H7 (cell line): ENCODE data around the gene EPS8L3. TPM values are rescaled to one million over a fixed set of nuclear protein-coding genes. Genes with fewer than 3 reads are reported as not detected.
"Not testable (repeated sequence)": the region's sequence is repeated elsewhere in the genome, so short reads cannot be mapped to it uniquely, and the experiment has no call there.

ENCODE experiments used
- DNase-seq: peaks from one replicate; pipeline ENCODE4 v3.0.0; 2012
- H3K27me3 ChIP-seq: 2 replicates; pipeline ENCODE4 v1.6.0; 2011; ENCODE audit warnings: mild to moderate bottlenecking, low read length; ENCODE audit not compliant: control insufficient read depth, insufficient read depth
- H3K36me3 ChIP-seq: replicated peaks from 2 replicates; pipeline ENCODE4 v1.5.1; 2011; ENCODE audit warnings: low read length; ENCODE audit not compliant: control insufficient read depth, insufficient read depth
- H3K4me3 ChIP-seq: 2 replicates; pipeline ENCODE4 v1.5.1; 2011; ENCODE audit warnings: low read depth, mild to moderate bottlenecking, control low read depth, low read length, moderate library complexity; ENCODE audit not compliant: insufficient read depth
- total RNA-seq: library from RNA; depleted of rRNA; stranded (reverse); fragments of >200 nt; shearing (Covaris generic); gene quantifications from 2 replicates; pipeline ENCODE4 v1.2.3, GENCODE V29; 2014

The EPS8L3 gene
- total RNA-seq, 1 experiment from 2014 or later = not detected

DNA sequence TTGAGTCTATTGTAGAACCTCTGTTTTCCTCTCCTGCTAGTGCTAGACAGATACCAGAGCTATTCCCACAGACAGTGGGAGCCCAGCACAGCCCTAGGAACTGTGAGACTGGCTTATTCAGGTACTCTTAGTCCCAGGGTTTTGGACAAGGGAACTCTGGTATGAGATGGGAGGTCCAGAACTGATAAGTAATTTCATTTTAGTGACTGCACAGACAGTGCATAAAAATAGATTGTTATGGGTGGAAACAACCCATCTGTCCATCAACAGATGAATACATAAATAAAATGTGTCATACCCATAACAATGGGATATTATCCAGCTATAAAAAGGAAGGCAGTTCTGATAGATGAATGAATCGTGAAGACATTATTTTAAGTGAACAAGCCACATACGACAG lies 9.0 kb downstream of the EPS8L3 start:
- Histone ChIP-seq H3K4me3 (no peak overlapping the region), H3K27me3 (no peaks in the 10 kb centered on the region; the same call in 1 of the 2 replicates), H3K36me3 (no peaks in the 10 kb centered on the region)
- DNase-seq = no peak

DNA sequence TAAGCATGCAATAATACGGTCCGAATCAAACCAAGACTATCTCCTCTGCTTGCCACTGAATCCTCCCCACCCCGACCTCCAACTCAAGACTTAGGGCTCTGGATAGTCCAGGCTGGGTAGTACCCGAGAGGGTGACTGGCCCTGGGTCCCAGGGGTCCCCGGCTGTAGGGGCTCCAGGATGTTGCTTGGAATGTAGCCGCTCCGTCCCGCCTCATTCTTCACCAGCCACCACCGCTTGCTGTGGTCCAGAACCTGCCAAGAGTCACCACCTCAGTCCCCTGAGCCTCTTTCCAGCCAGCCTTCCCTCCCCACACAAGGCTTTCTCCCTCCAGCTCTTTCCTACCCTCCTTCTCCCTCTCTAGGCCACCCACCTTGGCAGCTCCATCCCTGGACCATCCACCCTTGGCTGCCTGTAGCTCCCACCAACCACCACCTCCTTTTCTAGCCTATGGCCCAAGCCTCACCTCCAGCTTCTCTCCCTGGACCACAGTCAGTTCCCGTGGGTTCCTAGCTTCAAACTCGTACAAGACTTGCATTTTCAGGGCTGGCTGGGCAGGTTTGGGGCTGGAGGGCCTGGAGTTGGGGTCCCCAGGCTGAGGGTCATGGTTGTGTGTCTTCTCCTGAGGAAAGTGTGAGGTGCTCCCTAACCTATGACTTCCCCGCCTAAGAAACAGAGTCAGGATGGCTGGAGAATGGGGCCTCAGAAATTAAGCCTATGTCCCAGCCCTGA lies 12.0 kb downstream of the EPS8L3 start:
- peak; percentile 16 for DNase-seq
- H3K36me3 ChIP-seq = no peaks in the 10 kb centered on the region

DNA sequence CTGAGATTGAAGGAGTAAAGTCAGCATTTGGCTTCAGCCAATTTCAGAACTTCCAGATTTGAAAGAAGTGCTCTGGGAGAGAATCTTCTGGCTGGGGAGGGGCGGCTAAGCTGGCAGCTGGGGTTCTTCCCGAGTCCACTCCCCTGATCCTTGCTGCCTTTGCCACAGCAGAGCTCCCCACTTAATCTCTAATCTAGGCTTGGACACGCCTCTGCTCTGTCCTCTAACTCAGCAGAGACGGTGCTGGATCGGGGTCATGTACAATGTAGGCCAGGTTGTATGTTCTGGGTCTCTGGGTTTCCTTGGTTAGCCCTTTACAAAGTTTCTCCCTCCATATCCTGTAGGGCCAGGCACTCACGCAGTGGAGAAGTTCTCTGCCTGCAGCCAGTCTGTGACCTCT lies 12.8 kb downstream of the EPS8L3 start:
- DNase-seq = peak; percentile 16
- Histone ChIP-seq H3K27me3 (no peaks in the 10 kb centered on the region; the same call in 1 of the 2 replicates), H3K36me3 (no peaks in the 10 kb centered on the region), H3K4me3 (no peak overlapping the region)

More for the DNA sequence above, 12.0 kb downstream of the EPS8L3 start:
- Histone ChIP-seq H3K27me3 (no peaks in the 10 kb centered on the region; the same call in 1 of the 2 replicates), H3K4me3 (no peak overlapping the region)

DNA sequence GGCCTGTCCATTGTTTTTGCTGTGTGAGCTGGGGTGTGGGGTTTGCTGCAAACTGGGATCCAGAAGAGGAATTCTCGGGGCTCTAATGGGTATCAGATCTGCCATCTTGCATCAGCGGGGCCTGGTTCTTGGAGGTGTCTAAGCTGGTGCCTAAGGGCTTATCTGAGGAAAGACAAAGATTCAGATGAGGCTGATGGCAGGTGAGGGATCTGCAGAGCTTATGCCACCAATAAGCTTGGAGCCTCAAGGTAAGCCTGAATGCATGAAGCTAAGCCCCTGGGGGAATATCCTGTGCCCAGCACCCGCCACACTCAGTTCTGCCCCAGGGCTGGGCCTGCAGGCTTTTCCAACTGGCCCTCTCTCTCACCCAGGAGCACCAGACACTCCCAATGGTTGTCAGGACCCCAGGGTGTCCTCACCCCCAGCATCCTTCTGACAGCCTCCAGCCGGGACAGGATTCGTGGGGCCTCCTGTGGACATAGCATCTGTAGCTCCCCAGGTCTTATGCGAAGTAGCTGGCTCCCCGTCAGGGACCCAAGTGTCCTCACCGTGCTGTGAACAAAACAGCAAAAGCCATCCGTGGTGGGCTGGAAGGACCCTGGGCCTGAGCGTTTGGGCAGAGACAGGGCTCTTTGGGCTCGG lies 13.4 kb downstream of the EPS8L3 start:
- DNase-seq = no peak
- Histone ChIP-seq H3K36me3 (no peaks in the 10 kb centered on the region), H3K4me3 (no peak overlapping the region), H3K27me3 (no peaks in the 10 kb centered on the region; the same call in 1 of the 2 replicates)

DNA sequence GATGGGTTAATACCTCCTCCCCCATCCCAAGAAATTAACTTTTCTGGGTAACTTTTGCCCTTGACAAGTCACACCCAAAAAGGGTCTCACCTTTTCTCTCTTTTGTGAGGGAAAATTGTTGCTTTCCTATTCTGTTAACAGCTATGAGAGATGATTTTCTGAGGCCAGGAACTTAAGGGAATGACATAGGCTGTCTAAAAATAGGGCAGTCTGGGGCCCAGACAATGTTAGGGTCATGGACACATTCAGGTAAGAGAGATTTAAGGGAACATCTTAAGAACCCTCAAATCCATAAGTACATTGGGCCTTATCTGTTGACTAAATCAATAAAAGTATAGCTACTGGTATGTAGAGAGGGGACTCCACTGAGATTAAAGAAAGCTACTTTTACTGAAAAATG lies 14.5 kb downstream of the EPS8L3 start:
- Histone ChIP-seq H3K4me3 (no peak overlapping the region), H3K27me3 (no peaks in the 10 kb centered on the region; the same call in 1 of the 2 replicates), H3K36me3 (no peaks in the 10 kb centered on the region)
- no peak for DNase-seq

DNA sequence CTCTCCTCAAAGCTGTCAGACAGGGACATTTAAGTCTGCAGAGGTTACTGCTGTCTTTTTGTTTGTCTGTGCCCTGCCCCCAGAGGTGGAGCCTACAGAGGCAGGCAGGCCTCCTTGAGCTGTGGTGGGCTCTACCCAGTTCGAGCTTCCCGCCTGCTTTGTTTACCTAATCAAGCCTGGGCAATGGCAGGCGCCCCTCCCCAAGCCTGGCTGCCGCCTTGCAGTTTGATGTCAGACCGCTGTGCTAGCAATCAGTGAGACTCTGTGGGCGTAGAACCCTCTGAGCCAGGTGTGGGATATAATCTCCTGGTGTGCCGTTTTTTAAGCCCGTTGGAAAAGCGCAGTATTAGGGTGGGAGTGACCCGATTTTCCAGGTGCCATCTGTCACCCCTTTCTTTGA lies 15.4 kb downstream of the EPS8L3 start:
- H3K36me3 ChIP-seq, H3K4me3 ChIP-seq, DNase-seq, H3K27me3 ChIP-seq: not testable (repeated sequence)

DNA sequence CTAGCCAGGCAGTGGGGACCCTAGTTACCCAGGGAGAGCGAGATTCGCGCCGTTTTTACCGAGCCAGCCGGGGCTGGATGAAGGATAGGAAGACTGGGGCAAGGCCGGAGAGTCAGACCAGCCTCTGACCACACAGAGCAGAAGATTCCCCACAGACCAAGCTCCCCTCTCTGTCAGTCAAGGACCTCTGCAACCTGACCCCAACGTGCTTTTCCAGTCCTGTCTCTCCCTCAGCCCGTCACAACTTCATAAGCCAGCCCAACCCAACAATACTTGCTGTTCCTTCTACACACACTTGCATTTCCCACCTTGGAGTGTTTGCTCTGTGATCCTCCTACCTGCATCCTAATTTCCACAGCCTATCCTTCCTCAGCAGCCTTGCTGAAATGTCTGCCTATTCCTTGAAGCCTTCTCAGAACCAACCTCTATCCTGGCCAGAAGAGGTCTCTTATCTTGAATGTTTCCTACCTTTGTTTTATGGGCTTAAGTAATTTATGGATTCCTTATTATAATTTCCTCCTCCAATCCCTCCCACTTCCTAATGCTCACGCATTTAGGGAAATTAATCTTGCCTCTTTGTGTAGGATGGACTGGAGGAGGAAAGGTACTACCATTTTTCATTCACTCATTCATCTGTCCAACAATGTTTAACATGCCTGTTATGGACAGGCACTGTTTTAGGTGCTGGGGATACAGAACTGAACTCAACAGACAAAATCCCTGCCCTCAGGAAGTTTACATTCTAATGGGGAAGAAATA lies 22.9 kb downstream of the EPS8L3 start, which contains the start of gene GSTM3:
Gene GSTM3, minus strand, starts transcription at position 424 of the 759 bp plus-strand sequence. CDS start 751 bp downstream, outside the sequence.
- Histone ChIP-seq H3K27me3 (peaks cover 30% of the 10 kb centered on the region), H3K36me3 (no peaks in the 10 kb centered on the region), H3K4me3 (peak within 1 kb of the TSS; percentile 72)
- no peak for DNase-seq

DNA sequence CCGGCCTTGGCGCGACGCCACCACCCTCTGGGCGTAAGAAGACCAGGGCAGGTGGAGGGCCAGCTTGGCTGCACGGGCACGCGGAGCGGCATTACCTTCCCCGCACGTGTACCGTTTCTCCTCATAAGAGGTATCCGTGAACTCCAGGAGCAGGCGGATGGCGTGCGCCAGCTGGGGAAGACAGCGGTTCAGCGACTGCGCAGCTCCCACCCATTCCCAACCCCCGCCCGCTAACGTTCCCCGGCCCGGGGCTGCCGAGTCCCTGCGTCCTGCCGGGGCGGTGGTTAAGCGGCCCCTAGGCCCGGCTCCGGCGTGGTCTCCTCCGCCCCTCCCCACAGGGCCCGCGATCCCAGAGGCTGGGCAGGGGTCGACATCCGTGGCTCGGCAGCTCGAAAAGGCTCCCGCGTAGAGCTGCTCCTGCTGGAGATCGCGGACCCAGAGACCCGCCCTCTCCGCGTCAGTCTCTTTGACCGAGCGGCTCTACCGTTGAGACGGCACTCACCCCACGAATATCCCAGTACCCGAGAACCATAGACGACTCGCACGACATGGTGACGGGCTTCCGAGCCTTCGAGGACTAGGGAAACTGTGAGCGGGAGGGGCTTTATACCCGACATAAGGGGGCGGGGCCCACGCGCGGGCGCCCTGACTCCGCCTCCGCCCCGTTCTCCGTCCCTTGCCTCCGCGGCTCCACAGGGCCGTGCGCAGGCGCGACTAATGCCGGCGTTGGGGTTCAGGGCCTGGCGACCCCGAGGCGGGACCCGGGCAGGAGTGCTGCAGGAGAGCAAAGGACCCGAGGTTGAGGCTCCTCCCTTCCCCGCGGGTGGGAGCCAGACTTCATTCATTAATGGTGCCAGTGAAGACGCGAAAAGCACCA lies 23.7 kb downstream of the EPS8L3 start:
- Histone ChIP-seq H3K36me3 (no peaks in the 10 kb centered on the region), H3K27me3 (peaks cover 30% of the 10 kb centered on the region), H3K4me3 (peak overlapping the region; percentile 72)
- DNase-seq = peak; percentile 95

DNA sequence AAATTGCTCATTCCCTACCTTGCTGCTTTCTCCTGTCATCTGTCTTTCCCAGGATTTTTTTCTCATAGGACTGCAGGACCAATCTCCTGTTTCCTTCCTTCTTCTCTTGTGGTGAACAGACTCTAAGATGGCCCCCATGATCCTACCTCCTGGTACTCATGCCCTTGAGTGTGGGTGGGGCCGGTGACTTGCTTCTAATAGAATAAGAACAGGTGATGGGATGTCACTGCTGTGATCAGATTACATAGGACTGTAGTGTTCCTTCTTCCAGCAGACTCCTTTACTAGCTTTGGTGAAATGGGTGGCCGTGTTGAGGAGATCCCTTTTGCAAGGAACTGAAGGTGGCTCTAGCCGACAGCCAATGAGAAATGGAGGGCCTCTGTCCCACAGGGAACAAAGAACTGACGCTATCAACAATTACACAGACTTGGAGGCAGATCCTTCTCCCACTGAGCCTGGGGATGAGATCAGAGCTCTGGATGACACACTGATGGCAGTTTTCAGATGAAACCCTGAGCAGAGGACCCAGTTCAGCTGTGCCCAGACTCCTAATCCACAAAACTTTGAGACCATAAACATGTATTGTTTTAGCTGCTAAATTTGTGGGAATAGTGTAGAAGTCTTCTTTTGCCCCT lies 30.4 kb downstream of the EPS8L3 start:
- H3K4me3 ChIP-seq = no peak overlapping the region
- H3K36me3 ChIP-seq = no peaks in the 10 kb centered on the region
- no peak for DNase-seq
- peaks cover 2% of the 10 kb centered on the region for H3K27me3 ChIP-seq

DNA sequence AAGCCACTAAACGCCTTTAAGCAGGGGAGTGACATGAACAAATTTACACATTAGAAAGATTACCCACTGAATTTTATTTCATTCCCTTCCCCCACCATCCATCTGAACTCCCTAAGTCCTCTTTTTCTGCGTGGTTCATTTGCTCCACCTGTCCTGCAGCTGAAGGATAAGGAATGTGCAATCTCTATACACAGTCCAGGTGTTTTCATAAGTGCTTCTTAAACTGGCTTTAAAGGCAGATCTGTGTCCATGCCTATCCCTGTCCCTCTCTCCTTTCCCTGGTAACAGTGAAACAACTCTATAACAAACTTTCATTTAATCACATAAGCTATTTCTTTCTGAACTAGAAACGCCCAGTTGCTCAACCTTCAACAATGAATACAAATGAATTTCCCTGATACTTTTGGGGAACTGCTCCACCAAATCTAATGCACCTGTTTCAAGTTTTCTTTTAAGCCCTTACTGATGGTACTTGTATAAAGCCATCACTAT lies 31.3 kb downstream of the EPS8L3 start:
- no peaks in the 10 kb centered on the region for H3K36me3 ChIP-seq
- DNase-seq = no peak
- H3K27me3 ChIP-seq = no peaks in the 10 kb centered on the region; the same call in 1 of the 2 replicates
- H3K4me3 ChIP-seq = no peak overlapping the region

DNA sequence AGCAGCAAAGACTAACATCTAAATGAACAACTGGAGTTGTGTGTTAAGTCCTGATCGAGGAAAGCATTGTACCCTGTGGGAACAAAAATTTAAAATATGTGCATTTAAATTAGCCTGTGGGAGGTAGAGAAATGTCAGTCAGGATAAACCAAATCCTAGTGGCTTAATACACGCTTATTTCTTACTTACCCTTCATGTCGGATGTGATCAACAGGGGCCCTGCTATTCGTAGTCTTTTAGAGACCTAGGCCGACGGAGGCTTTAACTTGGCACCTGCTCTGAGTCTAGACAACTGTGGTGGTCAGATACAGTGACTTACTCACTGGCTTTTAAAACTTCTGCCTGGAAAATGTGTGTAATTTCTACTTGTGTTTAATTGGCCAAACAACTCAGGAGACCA lies 33.1 kb downstream of the EPS8L3 start:
- Histone ChIP-seq H3K27me3 (no peaks in the 10 kb centered on the region; the same call in 1 of the 2 replicates), H3K36me3 (no peaks in the 10 kb centered on the region), H3K4me3 (no peak overlapping the region)
- no peak for DNase-seq

DNA sequence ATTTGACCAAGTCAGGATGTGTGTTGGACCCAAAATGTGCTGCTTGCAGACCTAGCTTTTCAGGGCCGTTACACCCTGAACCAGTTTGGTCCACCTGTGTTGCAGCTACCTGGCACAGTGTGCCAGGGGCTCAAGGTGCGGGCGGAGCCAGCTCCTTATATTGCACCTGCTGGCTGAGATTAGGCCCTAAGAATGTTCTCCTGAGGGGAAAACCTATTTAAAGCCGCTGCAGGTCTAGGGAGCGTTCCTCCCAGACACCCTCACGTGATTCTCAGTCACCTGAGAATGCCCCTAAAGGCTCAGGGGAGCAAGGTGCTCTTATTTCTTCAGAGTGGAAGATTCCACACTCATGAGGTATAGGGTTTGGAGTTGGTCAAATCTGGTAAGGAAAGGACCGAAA lies 34.9 kb downstream of the EPS8L3 start:
- Histone ChIP-seq H3K36me3 (no peaks in the 10 kb centered on the region), H3K4me3 (no peak overlapping the region), H3K27me3 (no peaks in the 10 kb centered on the region; the same call in 1 of the 2 replicates)
- DNase-seq = no peak

DNA sequence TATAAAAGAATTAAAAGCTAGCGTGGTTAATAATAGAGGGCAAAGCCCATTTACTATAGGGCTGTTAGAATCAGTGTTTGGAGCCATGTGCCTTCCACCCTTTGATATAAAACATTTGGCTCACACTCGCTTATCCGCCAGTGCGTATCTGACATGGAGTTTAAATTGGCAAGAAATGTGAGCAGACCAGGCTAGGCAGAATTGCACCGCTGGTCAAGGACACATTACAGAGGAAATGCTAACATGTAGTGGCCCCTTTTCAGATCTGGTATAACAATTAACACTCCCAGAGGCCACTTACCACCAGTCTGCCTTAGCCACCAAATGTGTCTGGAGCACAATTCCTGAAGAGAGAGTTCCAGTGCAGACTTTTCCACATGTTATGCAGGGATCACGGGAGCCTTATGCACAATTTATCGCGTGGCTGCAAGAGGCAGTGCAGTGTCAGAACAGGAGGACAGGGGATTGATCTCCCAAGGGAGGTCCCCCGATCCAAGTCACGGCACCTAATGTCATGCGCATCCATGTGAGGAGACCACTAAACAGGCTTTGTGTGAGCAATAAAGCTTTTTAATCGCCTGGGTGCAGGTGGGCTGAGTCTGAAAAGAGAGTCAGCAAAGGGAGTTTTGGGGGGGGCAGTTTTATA lies 36.9 kb downstream of the EPS8L3 start:
- Histone ChIP-seq H3K4me3 (no peak overlapping the region; the same call in 1 of the 2 replicates), H3K36me3 (no peaks in the 10 kb centered on the region), H3K27me3 (no peaks in the 10 kb centered on the region)
- no peak for DNase-seq
